Brain microvascular endothelial cell (primary cell): Measurements from ENCODE around the gene LY6G5B.
A peak's percentile ranks its signal among the peaks of the same experiment; 100 is the strongest.

Experiments used
- DNase-seq: peaks from one replicate; pipeline ENCODE4 v3.0.0-alpha.2; 2020
- H3K27ac ChIP-seq: fragments of 250-450 bp; sonication (Bioruptor Pico); 2 replicates; pipeline ENCODE4 v1.5.1; 2020; ENCODE audit warnings: mild to moderate bottlenecking, moderate library complexity
- H3K27me3 ChIP-seq: fragments of 250-450 bp; sonication (Bioruptor Pico); replicated peaks from 2 replicates; pipeline ENCODE4 v1.5.1; 2020; ENCODE audit warnings: mild to moderate bottlenecking
- H3K36me3 ChIP-seq: fragments of 250-450 bp; sonication (Bioruptor Pico); replicated peaks from 2 replicates; pipeline ENCODE4 v1.5.1; 2020; ENCODE audit warnings: mild to moderate bottlenecking
- H3K4me3 ChIP-seq: 2 replicates; pipeline ENCODE4 v1.5.1; 2011; ENCODE audit warnings: low read depth, mild to moderate bottlenecking, control low read depth, low read length, moderate library complexity
- in situ Hi-C: cut with HindIII; loops from 2 replicates; pipeline ENCODE4 v1.10.0; 2017; ENCODE audit warnings: low sequenced_read_pairs, low pct_ligation_motif_present
- TF ChIP-seq, protein P1 (sequence below): IDR thresholded peaks from 2 replicates; pipeline ENCODE4 v1.5.1; 2011; ENCODE audit warnings: low read depth, mild to moderate bottlenecking, moderate library complexity, low read length, control low read depth, inconsistent platforms; ENCODE audit errors: missing control alignments

Gene LY6G5B

DNA sequence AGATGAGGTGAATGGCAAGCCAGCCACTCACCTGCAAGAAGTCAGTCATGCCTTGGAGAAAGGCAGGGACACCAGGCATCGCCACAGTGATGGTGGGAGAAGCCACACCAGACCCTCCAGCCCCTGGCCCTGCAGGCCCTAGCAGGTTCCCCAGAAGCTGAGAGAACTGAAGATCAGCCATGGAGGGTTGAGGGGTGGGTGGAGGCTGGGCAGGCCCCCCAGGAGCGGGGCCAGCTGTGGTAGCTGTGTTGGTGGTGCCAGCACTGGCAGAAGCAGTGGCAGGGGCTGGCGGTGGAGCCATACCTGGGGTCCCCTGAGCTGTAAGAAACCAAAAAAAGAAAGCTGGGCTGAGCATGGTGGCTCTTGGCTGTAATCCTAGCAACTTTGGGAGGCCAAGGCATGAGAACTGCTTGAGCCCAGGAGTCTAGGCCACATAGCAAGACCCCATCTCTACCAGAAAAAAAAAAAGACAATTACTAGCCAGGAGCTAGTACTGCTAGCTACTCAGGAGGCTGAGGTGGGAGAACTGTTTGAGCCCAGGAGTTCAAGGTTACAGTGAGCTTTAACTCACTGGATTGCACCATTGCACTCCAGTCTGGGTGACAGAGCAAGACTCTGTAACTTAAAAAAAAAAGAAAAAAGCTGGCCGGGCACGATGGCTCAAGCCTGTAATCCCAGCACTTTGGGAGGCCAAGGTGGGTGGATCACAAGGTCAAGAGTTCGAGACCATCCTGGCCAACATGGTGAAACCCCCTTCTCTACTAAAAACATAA, 26.8 kb upstream of the LY6G5B start:
- TF ChIP-seq, protein P1, sequence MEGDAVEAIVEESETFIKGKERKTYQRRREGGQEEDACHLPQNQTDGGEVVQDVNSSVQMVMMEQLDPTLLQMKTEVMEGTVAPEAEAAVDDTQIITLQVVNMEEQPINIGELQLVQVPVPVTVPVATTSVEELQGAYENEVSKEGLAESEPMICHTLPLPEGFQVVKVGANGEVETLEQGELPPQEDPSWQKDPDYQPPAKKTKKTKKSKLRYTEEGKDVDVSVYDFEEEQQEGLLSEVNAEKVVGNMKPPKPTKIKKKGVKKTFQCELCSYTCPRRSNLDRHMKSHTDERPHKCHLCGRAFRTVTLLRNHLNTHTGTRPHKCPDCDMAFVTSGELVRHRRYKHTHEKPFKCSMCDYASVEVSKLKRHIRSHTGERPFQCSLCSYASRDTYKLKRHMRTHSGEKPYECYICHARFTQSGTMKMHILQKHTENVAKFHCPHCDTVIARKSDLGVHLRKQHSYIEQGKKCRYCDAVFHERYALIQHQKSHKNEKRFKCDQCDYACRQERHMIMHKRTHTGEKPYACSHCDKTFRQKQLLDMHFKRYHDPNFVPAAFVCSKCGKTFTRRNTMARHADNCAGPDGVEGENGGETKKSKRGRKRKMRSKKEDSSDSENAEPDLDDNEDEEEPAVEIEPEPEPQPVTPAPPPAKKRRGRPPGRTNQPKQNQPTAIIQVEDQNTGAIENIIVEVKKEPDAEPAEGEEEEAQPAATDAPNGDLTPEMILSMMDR: no peak
- H3K27ac ChIP-seq: no peak overlapping the region
- H3K27me3 ChIP-seq: no peaks in the 10 kb centered on the region
- H3K4me3 ChIP-seq: no peak overlapping the region
- DNase-seq: no peak
- in situ Hi-C loops: no loop called here
- peaks cover 79% of the 10 kb centered on the region for H3K36me3 ChIP-seq

DNA sequence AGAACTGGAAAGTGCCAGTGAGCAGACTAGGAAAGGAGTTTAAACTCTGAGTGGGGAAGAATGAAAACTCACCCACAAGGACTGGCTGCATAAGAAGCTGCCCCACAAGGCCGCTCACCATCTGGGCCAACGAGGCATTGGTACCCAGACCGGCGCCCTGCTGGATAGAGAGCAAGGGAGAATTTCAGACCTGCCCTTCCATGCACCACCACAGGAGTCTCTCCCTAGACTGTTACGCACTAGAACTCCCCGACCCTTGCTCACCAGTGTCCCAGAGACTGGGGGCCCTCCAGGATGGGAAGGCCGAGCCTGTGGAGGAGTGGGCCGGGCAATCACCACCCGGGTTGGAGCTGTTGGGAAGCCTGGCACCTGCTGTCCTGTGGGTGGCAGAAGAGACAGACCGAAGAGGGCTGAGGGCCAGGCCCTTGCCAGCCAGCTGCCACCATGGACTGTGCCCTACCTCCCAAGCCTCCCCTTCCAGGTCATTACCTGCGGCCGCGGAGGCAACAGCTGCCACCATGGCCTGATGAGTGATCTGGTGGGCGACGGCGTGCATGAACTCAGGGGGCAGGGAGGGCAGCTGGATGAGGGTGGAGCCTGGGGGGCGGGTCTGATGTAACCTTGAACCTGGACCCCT, 25.8 kb upstream of the LY6G5B start:
- H3K27ac ChIP-seq: no peak overlapping the region
- H3K27me3 ChIP-seq: no peaks in the 10 kb centered on the region
- no peak overlapping the region for H3K4me3 ChIP-seq
- DNase-seq: no peak
- in situ Hi-C loops: no loop called here
- TF ChIP-seq, protein P1: no peak
- H3K36me3 ChIP-seq: peaks cover 81% of the 10 kb centered on the region

DNA sequence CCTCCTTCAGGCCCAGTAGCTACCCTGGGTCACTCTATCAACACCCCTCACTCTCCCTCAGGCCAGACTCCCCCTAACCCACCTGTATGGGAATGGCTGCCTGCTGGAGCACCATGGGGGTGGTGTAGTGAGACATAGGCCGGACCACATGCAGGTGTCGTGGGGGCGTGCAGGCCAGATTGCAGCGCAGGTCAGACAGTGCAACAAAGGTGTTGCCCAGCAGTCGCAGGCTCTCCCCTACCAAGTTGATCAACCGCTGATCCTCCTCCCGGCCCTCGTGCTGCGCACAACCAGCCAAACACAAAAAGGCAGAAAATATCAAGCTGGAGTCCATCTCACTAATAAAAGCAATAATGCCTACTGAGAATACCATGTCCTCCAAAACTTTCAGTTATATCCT, 24.5 kb upstream of the LY6G5B start:
- in situ Hi-C loops: no loop called here
- H3K27ac ChIP-seq: no peak overlapping the region
- no peak for DNase-seq
- TF ChIP-seq, protein P1: no peak
- peaks cover 78% of the 10 kb centered on the region for H3K36me3 ChIP-seq
- no peaks in the 10 kb centered on the region for H3K27me3 ChIP-seq
- H3K4me3 ChIP-seq: no peak overlapping the region

DNA sequence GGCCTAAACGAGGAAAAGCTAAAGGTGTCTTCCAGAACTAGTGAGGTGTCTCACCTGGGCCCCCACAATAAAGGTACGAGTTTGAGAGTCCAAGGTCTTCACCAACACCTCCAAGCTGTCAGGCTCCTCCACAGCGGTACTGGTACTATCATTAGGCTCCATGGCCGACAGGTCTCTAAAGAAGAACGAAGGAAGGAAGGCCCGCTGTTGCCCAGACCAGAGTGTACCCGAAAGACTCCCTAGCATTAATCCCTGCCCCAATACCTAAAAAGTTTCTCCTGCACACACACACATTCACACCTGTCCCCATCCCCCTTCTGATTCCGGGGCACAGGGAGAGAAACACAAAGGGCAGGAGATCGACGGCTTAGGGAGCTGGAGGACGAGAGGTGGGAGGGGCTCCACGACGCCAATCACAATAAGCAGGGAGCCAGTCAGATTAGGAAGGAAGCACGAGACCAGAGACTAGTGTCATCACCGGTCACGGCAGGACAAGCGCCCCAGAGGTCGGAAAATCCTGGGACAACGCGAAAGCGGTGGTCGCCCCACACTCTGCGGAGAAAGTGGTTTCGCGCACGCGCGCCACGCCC, 18.1 kb upstream of the LY6G5B start:
- peaks cover 28% of the 10 kb centered on the region for H3K36me3 ChIP-seq
- in situ Hi-C loops: no loop called here
- TF ChIP-seq, protein P1: no peak
- peak overlapping the region; percentile 98 for H3K27ac ChIP-seq
- H3K27me3 ChIP-seq: no peaks in the 10 kb centered on the region
- peak overlapping the region; percentile 87 for H3K4me3 ChIP-seq
- peak; percentile 79 for DNase-seq

DNA sequence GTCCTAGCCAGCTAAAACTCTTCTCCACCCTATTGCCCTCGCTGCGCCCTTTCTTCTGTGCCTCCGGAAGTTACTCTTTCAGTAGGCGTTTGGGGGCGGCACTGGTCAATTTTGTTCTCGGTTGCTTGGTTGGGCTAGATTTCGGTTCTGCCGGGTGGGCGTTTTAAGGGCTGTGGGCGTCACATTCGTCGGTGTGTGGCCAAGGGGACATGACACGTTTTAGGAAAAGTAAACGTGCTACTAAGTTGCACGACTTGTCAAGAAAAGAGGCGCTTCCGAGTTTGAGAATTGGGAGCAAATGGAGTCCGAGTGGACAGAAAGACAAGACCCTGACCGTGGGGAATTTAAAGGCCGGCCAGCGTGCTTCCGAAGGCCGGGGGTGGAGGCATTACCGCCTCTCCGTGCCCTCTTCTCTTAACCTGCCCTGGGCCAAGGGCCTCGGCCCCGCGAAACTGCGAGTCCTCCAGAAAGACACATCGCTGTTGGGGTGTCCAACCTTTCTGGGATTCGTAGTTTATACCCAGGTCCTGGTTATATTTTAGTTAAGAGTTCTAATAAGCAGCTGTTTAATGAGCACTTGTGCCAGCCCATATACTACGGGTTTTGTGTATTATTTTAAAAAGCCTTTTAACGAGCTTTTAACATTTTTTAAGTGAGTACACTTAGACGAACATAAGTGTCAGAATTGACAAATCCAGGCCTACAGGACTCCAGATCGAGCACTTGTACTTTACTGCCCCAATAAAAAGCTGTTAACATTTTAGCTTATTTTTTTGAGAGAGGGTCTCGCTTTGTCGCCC, 16.7 kb upstream of the LY6G5B start:
- no peak for DNase-seq
- TF ChIP-seq, protein P1: no peak
- peak overlapping the region; percentile 87 for H3K4me3 ChIP-seq
- H3K27ac ChIP-seq: peak overlapping the region; percentile 98
- in situ Hi-C loops: no loop called here
- H3K27me3 ChIP-seq: no peaks in the 10 kb centered on the region
- peaks cover 18% of the 10 kb centered on the region for H3K36me3 ChIP-seq
